GM19025 (cell line): ENCODE results near the gene RAB29.

ENCODE experiments used
- ATAC-seq: cut with Tn5 transposase; IDR thresholded peaks from one replicate; pipeline ENCODE4 v1.9.1; 2021; ENCODE audit warnings: mild to moderate bottlenecking, low read depth, moderate library complexity; ENCODE audit not compliant: unreplicated experiment

RAB29 gene

DNA sequence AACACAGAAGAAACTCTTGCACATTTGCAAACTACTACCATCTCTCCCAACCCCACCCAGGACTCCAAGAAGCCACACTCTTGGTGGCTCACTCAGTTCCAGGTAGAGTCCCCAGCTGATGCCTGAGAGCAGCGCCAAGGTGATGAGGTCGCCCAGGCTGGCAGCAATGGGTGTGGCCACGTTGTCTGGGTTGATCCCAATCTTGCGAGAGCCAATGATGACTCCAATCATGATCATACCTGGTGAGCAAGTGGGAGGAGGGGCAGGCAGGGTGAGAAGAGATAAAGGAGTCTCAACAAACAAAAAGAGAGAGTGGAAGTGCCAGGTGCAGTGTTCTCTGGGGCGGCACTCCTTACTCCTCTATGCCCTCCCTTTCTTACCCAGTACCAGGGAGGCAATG lies 23.3 kb upstream of the RAB29 start:
- ATAC-seq, result no peak

DNA sequence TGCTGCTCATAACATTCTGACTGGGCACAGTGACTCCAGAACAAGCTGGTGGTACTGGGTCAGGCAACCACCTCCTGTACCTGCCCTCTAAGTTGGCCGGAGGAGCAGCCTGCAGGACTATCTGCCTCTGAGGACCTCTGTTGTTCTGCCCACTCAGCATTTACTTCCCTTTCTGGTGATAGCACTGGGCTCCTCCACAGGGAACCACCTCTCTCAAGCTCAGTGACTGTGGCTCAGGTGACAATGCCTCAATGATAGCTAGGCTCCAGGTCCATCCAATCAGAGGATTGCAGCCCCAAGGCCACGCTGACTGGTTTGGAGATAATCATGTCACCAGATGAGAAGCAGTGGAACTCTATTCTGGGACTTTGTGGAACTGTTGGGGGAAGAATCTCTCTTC lies 21.9 kb upstream of the RAB29 start:
- no peak for ATAC-seq

DNA sequence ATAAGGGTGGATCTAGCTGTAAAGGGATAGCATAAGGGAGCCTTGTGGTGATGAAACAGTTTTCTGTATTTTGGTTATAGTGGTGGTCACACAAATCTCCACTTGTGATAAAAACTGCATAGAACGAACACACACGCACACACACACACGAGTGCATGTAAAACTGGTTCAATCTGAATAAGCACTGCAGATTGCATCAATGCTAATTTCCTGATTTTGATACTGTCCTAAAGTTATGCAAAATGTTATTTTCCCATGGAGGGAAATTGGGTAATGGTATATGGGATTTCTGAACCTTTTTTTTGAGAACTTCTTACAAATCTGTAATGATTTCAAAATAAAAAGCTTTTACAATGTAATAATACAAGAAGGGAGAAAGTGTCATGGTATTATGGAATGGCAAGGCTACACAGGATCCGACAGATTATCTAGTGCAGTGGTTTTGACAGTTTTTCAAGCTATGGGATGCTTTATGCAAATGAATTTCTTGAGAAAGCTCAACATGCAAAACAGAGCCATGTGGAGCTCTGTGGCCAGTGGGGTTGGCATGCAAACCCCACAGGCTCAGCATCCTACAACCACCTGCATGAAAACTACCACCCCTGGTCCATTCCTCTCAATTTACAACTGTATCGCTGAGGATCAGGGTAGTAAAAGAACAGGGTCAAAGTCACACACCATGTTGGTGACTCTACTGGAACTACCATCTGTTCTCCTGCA lies 18.9 kb upstream of the RAB29 start:
- ATAC-seq, result no peak

DNA sequence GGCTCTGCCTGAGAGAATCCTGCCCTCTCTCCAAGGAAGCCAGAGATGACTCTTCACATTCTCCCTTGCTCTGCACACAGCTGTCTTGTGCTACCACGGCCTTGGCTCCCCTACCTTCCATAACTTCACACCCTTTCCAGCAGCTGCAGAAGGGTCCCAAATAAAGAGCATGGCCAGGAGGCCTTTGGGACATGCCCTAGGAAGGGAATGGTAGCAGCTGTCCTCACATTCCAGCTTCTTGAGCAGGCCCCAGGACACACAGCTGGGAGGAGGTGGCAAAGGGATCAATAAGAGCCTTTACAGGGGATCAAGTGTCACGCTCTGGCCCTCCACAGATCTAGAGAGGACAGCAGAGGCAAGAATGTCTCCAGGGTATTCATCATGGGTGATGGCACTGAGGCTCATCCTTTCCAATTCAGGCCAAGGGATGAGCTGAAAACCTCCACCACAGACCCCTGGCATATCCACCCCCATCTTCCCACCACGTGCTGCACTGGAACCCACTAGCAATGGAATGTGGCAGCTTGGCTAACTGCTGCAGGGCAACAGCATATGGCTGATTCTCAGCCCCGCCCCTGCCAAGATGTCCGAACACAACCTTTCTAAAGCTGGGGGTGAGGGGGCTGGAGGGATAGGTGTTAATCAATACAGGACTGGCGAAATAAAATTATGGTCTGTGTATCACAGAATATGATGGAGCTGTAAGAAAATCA lies 17.8 kb upstream of the RAB29 start:
- no peak for ATAC-seq

DNA sequence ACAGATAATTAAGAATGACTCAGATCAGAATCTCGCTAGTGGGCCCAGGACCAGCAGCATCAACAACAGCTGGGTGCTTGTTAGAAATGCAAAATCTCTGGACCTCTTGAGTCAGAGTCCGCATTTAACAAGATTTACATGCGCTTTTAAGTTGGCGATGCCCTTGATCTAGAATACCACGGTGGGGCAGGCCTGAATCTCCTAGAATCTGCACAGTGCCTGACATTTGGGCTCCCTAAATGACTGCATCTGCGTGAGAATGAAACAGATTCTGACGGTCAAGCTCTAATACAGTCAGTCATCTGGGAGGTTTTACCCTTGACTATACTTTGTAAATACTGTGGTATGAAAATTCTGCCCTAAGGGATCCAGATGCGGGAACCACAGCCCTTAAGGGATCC lies 17.2 kb upstream of the RAB29 start:
- ATAC-seq, result no peak

DNA sequence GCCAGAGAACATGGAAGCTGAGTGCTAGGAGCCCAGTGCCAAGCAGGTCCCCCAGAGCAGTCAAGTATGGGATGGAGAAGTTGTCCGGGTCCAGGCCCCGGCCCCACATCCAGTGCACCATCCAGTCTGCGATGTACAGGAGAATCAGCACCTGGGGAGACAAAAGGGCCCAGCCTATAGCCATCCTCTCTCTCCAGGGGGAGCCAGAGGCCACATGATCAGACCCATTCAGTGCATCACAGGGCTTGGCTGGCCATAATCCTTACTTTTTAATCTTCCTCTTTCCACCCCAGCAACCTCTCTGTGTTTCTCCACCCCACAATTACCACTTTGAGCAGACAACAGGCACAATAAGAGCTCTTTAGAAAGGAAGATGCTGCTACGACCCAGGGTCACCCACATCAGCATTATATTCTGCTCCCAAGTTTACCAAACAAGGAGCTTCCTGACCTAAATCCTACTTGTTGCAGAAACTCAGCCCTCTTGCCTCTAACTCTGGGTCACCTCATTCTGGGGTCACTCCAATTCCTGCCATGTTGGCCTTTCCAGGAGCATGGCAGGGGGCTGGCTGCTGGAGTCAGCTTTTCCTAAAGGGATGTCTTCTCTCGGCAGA lies 16.4 kb upstream of the RAB29 start:
- peak; percentile 74 for ATAC-seq

DNA sequence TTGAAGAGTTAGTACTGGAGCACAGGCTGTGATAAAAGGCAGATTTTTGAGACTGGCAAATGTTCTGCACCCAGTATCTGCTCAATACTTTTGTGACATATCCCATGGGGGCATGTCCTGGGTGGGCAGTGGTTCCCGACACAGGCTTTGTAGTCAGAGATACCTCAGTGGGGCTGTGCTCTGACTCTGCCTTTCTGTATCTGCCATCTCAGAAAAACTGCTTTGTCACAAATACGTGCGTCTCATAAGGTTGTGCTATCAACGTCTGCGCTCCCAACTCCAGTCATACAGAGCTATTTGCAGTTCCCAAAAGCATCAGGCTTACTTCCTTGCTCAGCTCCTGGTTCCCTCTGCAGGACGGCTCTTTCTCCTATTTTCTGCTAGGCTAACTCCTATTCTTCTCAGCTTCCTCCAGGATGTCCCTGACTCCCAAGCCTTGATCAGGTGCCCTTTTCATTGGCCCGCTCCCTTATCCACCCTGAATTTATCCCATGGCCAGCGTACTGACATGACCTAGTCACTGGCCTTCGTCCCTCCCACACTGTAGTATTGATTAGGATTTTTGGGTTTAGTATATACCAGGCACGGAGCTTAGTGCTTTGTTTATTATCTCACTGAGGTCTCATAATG lies 12.1 kb upstream of the RAB29 start:
- ATAC-seq, result no peak

DNA sequence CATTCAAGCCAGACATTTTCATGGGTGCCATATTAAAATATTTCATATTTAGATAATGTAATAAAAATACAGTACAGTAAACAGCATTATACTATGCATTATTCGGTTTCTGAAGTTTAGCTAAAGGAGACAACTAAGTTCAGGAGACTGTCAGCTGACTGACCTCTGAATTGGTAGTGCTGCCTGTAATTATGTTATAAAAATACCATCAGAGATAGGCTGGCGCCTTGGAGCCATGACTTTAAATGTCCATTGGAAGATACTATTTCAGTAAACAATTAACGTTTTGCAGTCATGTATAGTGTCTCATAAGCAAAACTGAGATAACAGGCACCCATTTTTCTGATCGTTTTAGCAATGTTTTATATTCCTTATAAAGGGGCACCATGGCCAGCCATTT lies 11.3 kb upstream of the RAB29 start:
- ATAC-seq, result no peak

DNA sequence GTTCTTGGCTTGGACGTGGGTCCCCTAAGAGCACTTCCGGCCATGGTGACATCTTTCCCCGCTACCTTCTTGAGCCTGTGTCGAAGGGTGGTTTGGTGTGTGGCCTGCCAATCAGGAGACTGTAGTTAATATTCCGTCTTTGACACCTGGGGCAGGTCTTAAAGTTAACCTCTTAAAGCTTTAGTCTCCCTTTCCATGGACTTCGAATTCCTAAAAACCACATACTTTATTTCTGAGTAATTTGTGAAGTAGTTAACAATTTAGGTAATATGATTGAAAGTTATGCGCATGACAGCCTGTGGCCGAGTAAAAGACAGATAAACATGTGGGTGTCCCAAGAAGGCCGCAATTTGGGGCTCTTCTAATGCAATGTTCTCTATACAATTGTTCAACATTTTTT lies 10.2 kb upstream of the RAB29 start:
- ATAC-seq, result no peak

DNA sequence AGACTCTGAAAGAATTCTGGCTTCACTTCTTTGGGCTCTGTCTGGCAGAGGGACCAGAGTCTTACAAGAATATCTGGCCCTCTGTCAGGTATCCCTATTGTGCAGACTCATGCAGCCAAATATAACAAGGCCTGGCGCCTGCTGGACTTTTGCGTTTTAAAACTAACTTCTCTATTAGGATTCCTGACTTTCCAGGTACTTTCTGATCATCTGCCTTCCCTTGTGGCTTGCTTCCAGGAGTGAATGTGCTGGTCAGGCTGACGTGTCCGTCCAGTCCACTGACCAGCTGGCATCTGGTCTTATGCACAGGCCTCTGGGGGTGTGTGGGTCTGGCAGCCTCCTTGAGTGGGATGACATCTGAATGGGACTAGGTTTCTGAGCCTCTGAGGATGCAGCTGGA lies 8.6 kb upstream of the RAB29 start:
- ATAC-seq, result no peak

DNA sequence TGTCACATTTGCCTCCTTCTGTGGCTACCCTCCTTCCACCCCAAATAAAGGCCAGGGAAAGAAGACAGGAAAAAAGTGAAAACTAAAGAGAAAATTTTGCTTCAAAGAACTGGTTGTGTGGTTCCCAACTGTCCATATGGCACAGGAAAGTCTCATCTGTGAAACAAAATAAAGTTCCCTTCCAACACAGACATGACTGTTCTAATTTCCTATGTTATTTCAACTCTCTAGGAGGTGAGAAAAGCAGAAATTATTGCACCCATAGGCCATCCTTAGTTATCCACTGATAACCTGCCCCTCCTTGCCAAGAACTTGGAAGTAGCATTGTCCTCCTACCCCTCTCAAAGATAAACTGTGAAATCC lies 8.1 kb upstream of the RAB29 start:
- ATAC-seq, result no peak

DNA sequence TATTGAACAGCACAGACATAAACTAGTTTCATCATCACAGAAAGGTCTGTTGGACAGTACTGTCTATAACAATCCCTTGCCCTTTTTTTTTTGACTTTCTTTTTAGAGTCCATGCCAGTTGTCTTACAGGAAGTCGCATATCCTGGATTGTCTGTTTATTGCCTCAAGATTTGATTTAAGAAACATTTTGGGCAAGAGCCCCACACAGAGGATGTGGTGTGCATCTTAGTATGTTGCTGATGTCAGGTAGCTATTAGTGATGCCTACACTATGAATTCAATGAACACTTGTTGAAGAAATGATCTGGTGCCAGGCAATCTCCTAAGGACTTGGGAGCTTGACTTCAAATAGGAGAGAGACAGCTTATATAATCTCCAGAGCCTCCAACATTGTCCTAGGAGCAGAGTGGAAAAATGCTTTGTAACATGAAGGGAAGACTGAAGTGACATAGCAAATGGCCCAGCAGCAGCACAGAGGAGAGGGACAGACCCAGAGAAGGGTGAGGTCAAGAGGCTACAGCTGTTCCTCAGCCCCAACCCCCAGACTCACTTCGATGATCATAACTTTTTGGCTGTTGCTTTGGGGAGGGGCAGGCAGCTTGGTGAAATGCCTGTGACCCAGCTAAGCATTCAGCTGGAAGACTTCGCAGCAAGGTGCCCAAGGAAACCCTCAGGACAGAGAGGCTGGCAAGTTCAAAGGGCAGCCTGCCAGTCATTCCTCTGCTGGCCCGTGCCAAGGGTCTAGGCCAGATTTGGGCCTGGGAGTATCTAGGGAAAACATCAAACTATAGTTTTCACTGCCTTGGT lies 7.5 kb upstream of the RAB29 start:
- ATAC-seq, result no peak

DNA sequence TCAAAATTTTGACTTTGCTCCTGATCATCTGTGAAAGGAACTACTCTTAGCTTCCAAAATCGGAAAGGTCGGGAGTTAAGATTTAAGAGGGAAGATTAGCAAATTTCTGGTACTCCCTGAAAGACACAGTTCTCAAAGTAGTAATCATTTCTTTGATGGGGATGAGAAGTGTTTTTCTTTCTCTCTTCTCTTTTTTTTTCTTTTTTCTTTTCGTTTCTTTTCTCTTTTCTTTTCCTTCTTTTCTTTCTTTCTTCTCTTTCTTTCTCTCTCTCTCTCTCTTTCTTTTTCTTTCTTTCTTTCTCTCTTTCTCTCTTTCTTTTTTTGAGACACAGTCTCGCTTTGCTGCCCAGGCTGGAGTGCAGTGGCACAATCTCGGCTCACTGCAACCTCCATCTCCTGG lies 5.1 kb upstream of the RAB29 start:
- ATAC-seq, result no peak

DNA sequence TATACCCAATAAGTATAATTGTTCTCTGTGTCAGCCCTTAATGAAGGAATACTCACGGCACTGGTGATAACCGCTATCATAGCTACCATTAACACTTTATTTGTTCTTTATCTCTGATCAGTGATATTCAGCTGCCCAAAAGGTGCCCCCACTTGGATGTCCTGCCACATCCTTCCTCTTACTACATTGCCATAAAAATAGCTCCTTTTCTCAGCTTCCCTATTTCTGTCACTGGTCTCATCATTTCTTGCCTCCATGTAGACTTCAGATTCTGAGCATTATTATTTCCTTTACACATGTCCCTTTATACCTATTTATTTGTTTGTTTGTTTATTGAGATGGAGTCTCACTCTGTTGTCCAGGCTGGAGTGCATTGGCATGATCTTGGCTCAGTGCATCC lies 2.7 kb upstream of the RAB29 start:
- ATAC-seq, result no peak

DNA sequence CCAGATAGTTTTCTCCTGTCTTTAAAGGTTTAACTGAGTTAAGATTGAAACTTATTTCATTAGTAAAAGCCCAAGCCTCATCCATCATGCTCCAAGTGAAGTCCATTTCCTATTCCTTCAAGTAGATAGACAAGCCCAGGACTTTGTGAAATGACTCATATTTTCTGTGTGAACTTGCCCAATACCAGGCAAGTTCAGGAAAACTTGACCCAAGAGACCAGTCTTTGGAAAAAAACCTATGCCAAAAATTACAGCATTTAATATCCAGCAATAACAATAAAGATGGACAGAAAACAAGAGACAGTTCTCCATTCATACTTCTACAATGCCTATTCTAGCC lies 405 bp upstream of the RAB29 start:
- ATAC-seq, result no peak

DNA sequence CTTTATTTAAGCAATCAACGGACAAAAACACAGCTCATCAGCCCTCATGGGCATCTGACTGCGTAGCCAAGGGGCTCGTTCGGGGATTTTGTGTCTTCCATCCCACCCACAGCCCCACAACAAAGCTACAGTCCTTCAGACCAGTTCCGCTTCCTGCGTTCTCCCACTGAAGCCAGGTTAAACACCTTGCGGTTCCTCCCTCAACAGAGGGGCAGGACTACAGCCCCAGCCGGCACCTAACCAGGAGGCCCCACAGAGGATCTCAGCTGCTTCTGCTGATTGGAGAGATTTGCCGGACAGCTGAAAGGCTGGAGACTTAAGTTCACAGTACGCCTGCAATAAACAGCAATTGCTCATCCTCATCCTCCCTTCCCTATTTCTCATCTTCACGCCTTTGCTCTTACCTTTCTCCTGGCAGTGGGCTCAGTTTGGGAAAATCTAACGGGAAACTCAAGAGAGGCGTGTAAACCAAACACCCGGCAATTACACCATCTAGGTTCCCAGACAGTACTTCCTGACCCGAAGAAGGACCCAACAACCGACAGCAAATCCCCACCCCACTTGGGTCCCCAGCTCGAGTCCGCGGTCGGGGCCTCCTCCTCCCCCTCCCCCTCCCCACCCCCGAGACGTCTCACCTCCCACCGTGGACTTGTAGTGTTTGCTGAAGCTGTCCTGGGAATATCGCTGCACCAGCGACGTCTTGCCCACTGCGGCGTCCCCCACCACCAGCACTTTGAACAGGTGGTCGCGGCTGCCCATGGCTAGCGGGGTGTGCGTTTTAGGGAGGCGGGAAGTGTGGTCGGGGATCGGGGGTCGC lies 876 bp downstream of the RAB29 start:
- no peak for ATAC-seq

DNA sequence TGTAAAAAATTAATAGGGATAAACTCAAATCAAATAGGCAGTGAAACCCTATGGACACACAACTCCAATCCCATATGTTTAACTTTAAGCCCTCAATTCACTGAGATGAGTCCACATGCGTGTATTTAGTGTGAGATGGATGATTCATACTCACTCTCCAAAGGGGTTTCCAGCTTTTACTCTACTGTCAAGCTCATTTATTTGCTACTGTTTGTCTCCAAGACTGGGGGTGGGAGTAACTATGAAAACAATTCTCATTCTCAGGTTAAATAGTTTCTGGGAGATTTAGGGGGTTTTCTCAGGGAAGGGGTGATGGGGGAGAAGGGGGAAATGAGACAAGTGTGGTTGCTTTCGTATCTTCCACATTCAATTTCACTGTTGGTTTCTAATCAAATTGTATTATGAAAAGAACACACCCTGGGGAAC lies 2.7 kb downstream of the RAB29 start:
- ATAC-seq, result no peak

DNA sequence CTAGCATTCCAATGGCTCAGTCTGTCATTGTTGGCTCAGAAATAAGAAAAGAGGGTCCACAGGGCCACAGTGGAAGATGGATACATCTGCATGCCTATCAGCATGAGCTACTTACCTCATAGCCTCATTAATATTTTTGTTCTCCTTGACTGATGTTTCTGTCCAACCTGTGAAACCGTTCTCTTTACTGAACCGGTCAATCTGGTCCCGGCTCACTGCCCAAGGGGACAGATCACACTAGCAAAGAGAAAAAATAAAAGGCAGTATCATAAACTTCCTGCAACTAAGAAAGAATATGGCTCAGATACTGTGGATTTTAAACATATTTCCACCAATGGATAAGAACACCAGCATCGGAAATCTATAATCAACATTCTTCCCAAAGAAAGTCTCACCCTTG lies 4.7 kb downstream of the RAB29 start:
- no peak for ATAC-seq

DNA sequence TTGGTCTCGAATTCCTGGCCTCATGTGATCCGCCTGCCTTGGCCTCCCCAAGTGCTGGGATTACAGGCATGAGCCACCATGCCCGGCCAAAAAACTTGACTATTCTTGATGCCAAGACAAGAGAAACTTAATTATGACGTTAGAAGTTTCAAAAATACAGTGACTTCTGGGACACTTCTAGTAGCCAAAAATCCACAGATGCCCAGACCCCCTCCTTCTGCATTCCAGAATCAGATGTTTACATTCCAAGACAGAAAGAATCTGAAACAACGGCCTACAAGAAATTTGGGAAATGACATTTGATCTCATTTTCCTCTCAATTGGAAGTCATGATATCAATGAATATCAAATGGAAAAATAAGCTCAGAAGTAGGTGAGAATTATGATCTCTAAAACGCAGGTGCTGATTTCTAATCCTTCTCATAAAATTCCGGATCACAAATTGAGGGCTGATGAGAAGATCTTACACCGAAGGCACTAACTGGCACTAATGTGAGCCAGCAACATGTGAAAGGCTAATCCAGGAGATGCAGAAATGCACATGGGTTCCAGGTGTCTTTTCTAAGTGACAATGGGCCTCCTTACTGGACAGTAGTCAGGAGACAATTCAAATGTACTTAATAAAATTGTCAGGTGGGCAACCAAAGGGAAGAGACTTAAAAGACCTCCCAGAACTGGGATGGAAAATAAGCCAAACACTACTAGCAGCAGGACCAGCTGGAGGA lies 5.5 kb downstream of the RAB29 start:
- no peak for ATAC-seq
